Fibroblast of villous mesenchyme (primary cell): ENCODE measurements around the gene MTHFD1L. TPM values are rescaled to one million over a fixed set of nuclear protein-coding genes. Genes with fewer than 3 reads are reported as not detected.

Experiments
- DNase-seq: peaks from one replicate; pipeline ENCODE4 v3.0.0-alpha.2; 2010; ENCODE audit warnings: low read depth
- H3K4me3 ChIP-seq: 2 replicates; pipeline ENCODE4 v1.5.1; 2011; ENCODE audit warnings: low read depth, mild to moderate bottlenecking, low read length
- CTCF ChIP-seq: IDR thresholded peaks from 2 replicates; pipeline ENCODE4 v1.5.1; 2012; ENCODE audit warnings: low read depth, mild to moderate bottlenecking, low read length; ENCODE audit not compliant: insufficient read depth
- total RNA-seq: library from RNA; depleted of rRNA; stranded (reverse); fragments of >200 nt; gene quantifications from 2 replicates; pipeline ENCODE4 v1.2.3, GENCODE V29; 2012

MTHFD1L gene
- total RNA-seq, 1 donor = 43.2 TPM

GRCh38 chr6:151060766-151061531, 195.4 kb downstream of the MTHFD1L start:
- no peak overlapping the region for H3K4me3 ChIP-seq
- DNase-seq = no peak
- no peak for TF ChIP-seq CTCF

GRCh38 chr6:151063352-151063751, 197.8 kb downstream of the MTHFD1L start:
- peak; percentile 63 for DNase-seq
- H3K4me3 ChIP-seq = no peak overlapping the region
- no peak for TF ChIP-seq CTCF

- H3K4me3 ChIP-seq = no peak overlapping the region
- TF ChIP-seq CTCF = no peak
- no peak for DNase-seq
Measured at GRCh38 chr6:151063842-151064647, 198.5 kb downstream of the MTHFD1L start.

- DNase-seq = no peak
- H3K4me3 ChIP-seq = no peak overlapping the region
- TF ChIP-seq CTCF = no peak
Measured at GRCh38 chr6:151065027-151065815, 199.7 kb downstream of the MTHFD1L start.

GRCh38 chr6:151067684-151068596, 202.4 kb downstream of the MTHFD1L start:
- DNase-seq = peak; percentile 94
- no peak overlapping the region for H3K4me3 ChIP-seq
- TF ChIP-seq CTCF = no peak
